BE2C (cell line): ENCODE results near the gene CRADD.

Experiments used
- DNase-seq: peaks from one replicate; pipeline ENCODE4 v3.0.0-alpha.2; 2020
- H3K27me3 ChIP-seq: fragments of 250-450 bp; sonication (Bioruptor Pico); 2 replicates; pipeline ENCODE4 v1.5.1; 2020; ENCODE audit warnings: mild to moderate bottlenecking
- H3K36me3 ChIP-seq: fragments of 250-450 bp; sonication (Bioruptor Pico); 2 replicates; pipeline ENCODE4 v1.5.1; 2020; ENCODE audit warnings: mild to moderate bottlenecking
- H3K4me1 ChIP-seq: fragments of 250-450 bp; sonication (Bioruptor Pico); 2 replicates; pipeline ENCODE4 v1.5.1; 2020
- H3K4me3 ChIP-seq: 2 replicates; pipeline ENCODE4 v1.5.1; 2011; ENCODE audit warnings: low read depth, low read length
- H3K9me3 ChIP-seq: fragments of 250-450 bp; sonication (Bioruptor Pico); 2 replicates; pipeline ENCODE4 v1.5.1; 2020
- CTCF ChIP-seq: IDR thresholded peaks from 2 replicates; pipeline ENCODE4 v1.5.1; 2012; ENCODE audit warnings: mild to moderate bottlenecking, low read depth, low read length

Gene CRADD

GRCh38 chr12:93896427-93896826 lies 219.3 kb downstream of the CRADD start:
- Histone ChIP-seq H3K9me3 (no peaks in the 10 kb centered on the region), H3K27me3 (no peaks in the 10 kb centered on the region), H3K4me1 (no peaks in the 10 kb centered on the region), H3K4me3 (no peak overlapping the region), H3K36me3 (no peaks in the 10 kb centered on the region)
- DNase-seq = no peak
- TF ChIP-seq CTCF = 0 out of 2 replicates have a peak, but pooled peaks have one; percentile 18

GRCh38 chr12:93896952-93897351 lies 219.8 kb downstream of the CRADD start:
- Histone ChIP-seq H3K27me3 (no peaks in the 10 kb centered on the region), H3K4me1 (no peaks in the 10 kb centered on the region), H3K36me3 (no peaks in the 10 kb centered on the region), H3K4me3 (no peak overlapping the region), H3K9me3 (no peaks in the 10 kb centered on the region; the same call in 1 of the 2 replicates)
- no peak for TF ChIP-seq CTCF
- no peak for DNase-seq

GRCh38 chr12:93901739-93902138 lies 224.6 kb downstream of the CRADD start:
- no peaks in the 10 kb centered on the region for H3K4me1 ChIP-seq
- no peaks in the 10 kb centered on the region for H3K36me3 ChIP-seq
- H3K9me3 ChIP-seq = no peaks in the 10 kb centered on the region; the same call in 1 of the 2 replicates
- no peak for DNase-seq
- no peak overlapping the region for H3K4me3 ChIP-seq
- no peak for TF ChIP-seq CTCF
- no peaks in the 10 kb centered on the region for H3K27me3 ChIP-seq

- Histone ChIP-seq H3K4me3 (no peak overlapping the region), H3K36me3 (no peaks in the 10 kb centered on the region), H3K9me3 (no peaks in the 10 kb centered on the region; the same call in 1 of the 2 replicates), H3K27me3 (no peaks in the 10 kb centered on the region), H3K4me1 (no peaks in the 10 kb centered on the region)
- no peak for DNase-seq
- no peak for TF ChIP-seq CTCF
These were observed 225.0 kb downstream of the CRADD start for GRCh38 chr12:93902192-93902591.

GRCh38 chr12:93902736-93903562 lies 225.8 kb downstream of the CRADD start:
- no peak for DNase-seq
- Histone ChIP-seq H3K27me3 (no peaks in the 10 kb centered on the region), H3K4me3 (no peak overlapping the region), H3K36me3 (no peaks in the 10 kb centered on the region), H3K4me1 (no peaks in the 10 kb centered on the region), H3K9me3 (no peaks in the 10 kb centered on the region; the same call in 1 of the 2 replicates)
- TF ChIP-seq CTCF = no peak

GRCh38 chr12:93904124-93904523 lies 226.9 kb downstream of the CRADD start:
- Histone ChIP-seq H3K27me3 (no peaks in the 10 kb centered on the region), H3K4me3 (no peak overlapping the region), H3K9me3 (no peaks in the 10 kb centered on the region; the same call in 1 of the 2 replicates), H3K4me1 (no peaks in the 10 kb centered on the region), H3K36me3 (no peaks in the 10 kb centered on the region)
- no peak for DNase-seq
- TF ChIP-seq CTCF = no peak
